Pancreas (tissue), 10 donors: ENCODE measurements around the gene CCDC85C. TPM values are rescaled to one million over a fixed set of nuclear protein-coding genes. Genes with fewer than 3 reads are reported as not detected.

ENCODE experiments used
- ATAC-seq, 4 donors: fragments of 200-7000 bp; cut with Tn5 transposase; one replicate each; pipeline versions ENCODE4 v1.8.0 to v1.9.1; 2020; ENCODE audit warnings: mild to moderate bottlenecking in 4 of 4, moderate library complexity in 4 of 4
- DNase-seq, 6 donors: peaks; one replicate each; pipeline ENCODE4 v3.0.0-alpha.2; 2020
- FAIRE-seq: peaks from 2 replicates; lab custom pipeline; 2012; peaks lifted over from hg19 to GRCh38; lab: Jason Lieb, UNC
- H3K27ac ChIP-seq, 4 donors: fragments of 200-600 bp; sonication (generic); 1 replicate in 3 of 4; 2 replicates in 1 of 4; pipeline versions ENCODE4 v1.5.0 to v1.8.0; 2020
- H3K27me3 ChIP-seq, 4 donors: fragments of 200-600 bp; one replicate each; pipeline ENCODE4 v1.8.0; 2021
- H3K36me3 ChIP-seq, 3 donors: fragments of 200-600 bp; sonication (generic) in 1 of 3; one replicate each; pipeline versions ENCODE4 v1.5.0 to v1.8.0; 2020 to 2021
- H3K4me1 ChIP-seq, 3 donors: fragments of 200-600 bp; one replicate each; pipeline ENCODE4 v1.8.0; 2021
- H3K4me3 ChIP-seq, 4 donors: fragments of 200-600 bp; sonication (generic) in 2 of 4; one replicate each; pipeline versions ENCODE4 v1.5.0 to v1.8.0; 2020 to 2021
- H3K9me3 ChIP-seq, 4 donors: fragments of 200-600 bp; one replicate each; pipeline ENCODE4 v1.8.0; 2021
- CTCF ChIP-seq, 4 donors: fragments of 200-600 bp; sonication (generic) in 3 of 4; IDR thresholded peaks; one replicate each; pipeline versions ENCODE4 v1.5.0 to v1.8.0; 2021; ENCODE audit warnings: antibody characterized with exemption in 4 of 4
- WGBS, 2 donors: extraction: QIAGEN DNeasy Blood & Tissue Kit; methylation state at CpG; one replicate each; pipeline ENCODE4 v1.1.7; 2013; 5-methylcytosine and 5-hydroxymethylcytosine counted together
- intact Hi-C, 3 donors: fragments of 100-400 bp; cut with DNase I; formaldehyde crosslinking; loops; one replicate each; pipeline versions ENCODE4 v1.11.1 to v1.14.2; 2022
- polyA plus RNA-seq, 2 donors: library from polyadenylated mRNA; stranded (reverse); fragments of 200-250 nt; gene quantifications; one replicate each; pipeline ENCODE4 v1.2.3, GENCODE V29; 2013
- total RNA-seq, 6 donors: library from RNA; stranded (reverse); fragmentation: NEBNext Ultra II Directional in 4 of 6; extraction: Animal tissue kit (Norgen Biotek cat#: 25700) in 4 of 6; gene quantifications; one replicate each; pipeline versions ENCODE4 v1.2.1 to v1.2.4, GENCODE V29; 2021 to 2023
- donor health status: healthy with polysubstance abuse.
- donor health status: DM: no; HTN: no; CAD: no; lungs with moderate emphysema.
- donor health status: DM: no; HTN: no; CAD: no.
- donor health status: control.
- donor health status: control.
- donor health status: Bipolar disorder and iron deficiency.
- donor health status: DM: yes; HTN: yes; CAD: no.
- donor health status: DM: no; HTN: no; CAD: no.
- donor health status: DM: no; HTN: no; CAD: no.
- donor health status: DM: yes; HTN: yes; CAD: no.

Gene CCDC85C
- total and polyA plus RNA-seq, 8 donors: 9.5 to 22.2 (median 17.6) TPM

- no peak for ATAC-seq
- Histone ChIP-seq H3K9me3 (no peaks in the 10 kb centered on the region), H3K4me3 (no peak overlapping the region), H3K36me3 (no peaks in the 10 kb centered on the region), H3K27me3 (no peaks in the 10 kb centered on the region), H3K4me1 (peaks cover 0 to 3% (median 0%) of the 10 kb centered on the region in 3 donors), H3K27ac (no peak overlapping the region)
- FAIRE-seq: no peak
- DNase-seq: peak in 2 of 6 donors; percentile 44 to 48
- TF ChIP-seq CTCF (IDR thresholded peaks at IDR 0.05): no peak
- 84 to 85% methylated on average over 18 of the region's 18 CpGs for WGBS, 2 donors
- intact Hi-C loops: loop anchor here in 1 of 3 donors (10.0 kb wide), 1 partner anchor 113 kb away; no protein-coding TSS in a partner anchor
Observed at GRCh38 chr14:99522025-99522401, 82.0 kb downstream of the CCDC85C start.

GRCh38 chr14:99521176-99522024 lies 82.6 kb downstream of the CCDC85C start:
- H3K4me1 ChIP-seq: peaks cover 0 to 3% (median 0%) of the 10 kb centered on the region in 3 donors
- TF ChIP-seq CTCF (IDR thresholded peaks at IDR 0.05): no peak
- WGBS, 2 donors: 91 to 94% methylated on average over 25 of the region's 25 CpGs
- no peak overlapping the region for H3K4me3 ChIP-seq
- H3K36me3 ChIP-seq: no peaks in the 10 kb centered on the region
- DNase-seq: peak in 2 of 6 donors; percentile 49 to 52
- no peaks in the 10 kb centered on the region for H3K27me3 ChIP-seq
- FAIRE-seq: no peak
- no peak for ATAC-seq
- intact Hi-C loops: loop anchor here in 2 of 3 donors (2.0 to 10.0 kb wide), 2 partner anchors 109 to 113 kb away; no protein-coding TSS in a partner anchor
- H3K9me3 ChIP-seq: no peaks in the 10 kb centered on the region
- H3K27ac ChIP-seq: no peak overlapping the region

GRCh38 chr14:99520571-99521081 lies 83.4 kb downstream of the CCDC85C start:
- H3K4me1 ChIP-seq: peaks cover 0 to 3% (median 0%) of the 10 kb centered on the region in 3 donors
- WGBS, 2 donors: 84 to 86% methylated on average over 11 of the region's 11 CpGs
- FAIRE-seq: no peak

GRCh38 chr14:99519931-99520421 lies 84.0 kb downstream of the CCDC85C start:
- Histone ChIP-seq H3K36me3 (no peaks in the 10 kb centered on the region), H3K27ac (no peak overlapping the region), H3K27me3 (no peaks in the 10 kb centered on the region), H3K9me3 (no peaks in the 10 kb centered on the region), H3K4me1 (peaks cover 0 to 3% (median 0%) of the 10 kb centered on the region in 3 donors), H3K4me3 (no peak overlapping the region)
- FAIRE-seq (no peak), ATAC-seq (no peak), DNase-seq (peak in 3 of 6 donors; percentile 21 to 71 (median 49))
- WGBS, 2 donors: 84 to 88% methylated on average over 6 of the region's 6 CpGs
- intact Hi-C loops: loop anchor here (2.0 to 10.0 kb wide), 3 partner anchors 109 to 115 kb away; no protein-coding TSS in a partner anchor
- no peak for TF ChIP-seq CTCF (IDR thresholded peaks at IDR 0.05)

More at GRCh38 chr14:99520571-99521081, 83.4 kb downstream of the CCDC85C start:
- Histone ChIP-seq H3K36me3 (no peaks in the 10 kb centered on the region), H3K27me3 (no peaks in the 10 kb centered on the region), H3K9me3 (no peaks in the 10 kb centered on the region), H3K4me3 (no peak overlapping the region), H3K27ac (no peak overlapping the region)
- no peak for TF ChIP-seq CTCF (IDR thresholded peaks at IDR 0.05)
- intact Hi-C loops: loop anchor here in 2 of 3 donors (2.0 to 10.0 kb wide), 2 partner anchors 110 to 114 kb away; no protein-coding TSS in a partner anchor
- ATAC-seq (no peak), DNase-seq (peak in 2 of 6 donors; percentile 39 to 58)
